NCI-H1092 (cell line): Measurements from ENCODE around the gene ANKRD45.
"Not testable (repeated sequence)": the region's sequence is repeated elsewhere in the genome, so short reads cannot be mapped to it uniquely, and the experiment has no call there.

ENCODE experiments used
- DNase-seq: peaks from one replicate; lab custom pipeline; 2025; lab: John Stamatoyannopoulos, UW

The ANKRD45 gene

GRCh38 chr1:173572201-173572873 is 97.3 kb downstream of the ANKRD45 start:
- DNase-seq, result no peak

GRCh38 chr1:173570370-173571007 is 99.2 kb downstream of the ANKRD45 start:
- no peak for DNase-seq

GRCh38 chr1:173568483-173568882 is 101.2 kb downstream of the ANKRD45 start:
- no peak for DNase-seq

GRCh38 chr1:173563846-173564245 is 105.8 kb downstream of the ANKRD45 start:
- DNase-seq, result not testable (repeated sequence)

- DNase-seq, result no peak
Measured at GRCh38 chr1:173562813-173563212, 106.8 kb downstream of the ANKRD45 start.

- DNase-seq, result no peak
Measured at GRCh38 chr1:173561263-173561662, 108.4 kb downstream of the ANKRD45 start.

DNA sequence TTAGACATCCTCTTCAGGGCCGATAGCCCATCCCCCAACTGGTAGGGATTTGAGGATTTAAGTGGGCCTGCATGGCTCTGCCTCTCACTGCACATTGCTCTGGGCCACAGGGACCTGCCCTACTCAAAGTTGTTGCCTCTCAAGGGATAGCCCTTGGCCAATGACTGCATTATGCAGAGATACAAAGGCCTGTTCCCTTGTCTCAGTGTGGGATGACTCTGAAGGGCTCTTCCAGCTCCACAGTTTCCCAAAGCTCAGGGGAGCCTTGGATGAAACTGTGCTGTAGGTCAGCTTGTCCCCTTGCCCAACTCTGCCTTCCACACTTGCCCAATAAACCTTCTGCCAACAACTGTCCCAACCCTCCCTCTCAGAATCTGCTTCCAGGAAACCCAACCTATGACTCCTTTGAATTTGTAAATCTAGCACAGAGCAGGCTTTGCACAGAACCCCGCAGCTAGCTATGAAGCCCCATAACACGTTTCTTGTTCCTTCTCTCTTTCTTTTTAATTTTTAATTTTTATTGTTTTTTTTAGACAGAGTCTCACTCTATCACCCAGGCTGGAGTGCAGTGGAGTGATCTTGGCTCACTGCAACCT is 109.3 kb downstream of the ANKRD45 start:
- no peak for DNase-seq
